Measurements from ENCODE around the gene VRK2.

Gene VRK2

DNA sequence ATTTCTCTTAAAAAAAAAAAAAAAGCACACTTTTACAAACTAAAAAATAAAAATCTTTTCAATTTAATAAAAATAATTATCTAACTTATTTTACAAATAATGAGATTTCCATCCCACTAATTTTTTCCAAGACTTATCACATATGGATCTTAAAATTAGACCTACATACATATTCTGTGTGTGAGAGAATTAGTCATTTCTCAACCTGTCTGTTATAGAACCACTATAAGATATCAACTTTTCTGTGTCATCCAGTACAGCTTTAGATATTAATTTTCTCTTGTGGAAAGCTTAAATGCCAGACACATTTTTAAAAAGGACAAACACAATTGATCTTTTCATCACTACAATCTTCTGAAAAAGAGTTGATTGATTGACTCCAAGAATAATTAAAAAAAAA lies 156.4 kb downstream of the VRK2 start:
- no peak for DNase-seq
- in situ Hi-C loops (cut with MboI; ENCODE audit: low pct_unique_long_range_greater_than_20kb, low sequenced_read_pairs) = no loop called here

DNA sequence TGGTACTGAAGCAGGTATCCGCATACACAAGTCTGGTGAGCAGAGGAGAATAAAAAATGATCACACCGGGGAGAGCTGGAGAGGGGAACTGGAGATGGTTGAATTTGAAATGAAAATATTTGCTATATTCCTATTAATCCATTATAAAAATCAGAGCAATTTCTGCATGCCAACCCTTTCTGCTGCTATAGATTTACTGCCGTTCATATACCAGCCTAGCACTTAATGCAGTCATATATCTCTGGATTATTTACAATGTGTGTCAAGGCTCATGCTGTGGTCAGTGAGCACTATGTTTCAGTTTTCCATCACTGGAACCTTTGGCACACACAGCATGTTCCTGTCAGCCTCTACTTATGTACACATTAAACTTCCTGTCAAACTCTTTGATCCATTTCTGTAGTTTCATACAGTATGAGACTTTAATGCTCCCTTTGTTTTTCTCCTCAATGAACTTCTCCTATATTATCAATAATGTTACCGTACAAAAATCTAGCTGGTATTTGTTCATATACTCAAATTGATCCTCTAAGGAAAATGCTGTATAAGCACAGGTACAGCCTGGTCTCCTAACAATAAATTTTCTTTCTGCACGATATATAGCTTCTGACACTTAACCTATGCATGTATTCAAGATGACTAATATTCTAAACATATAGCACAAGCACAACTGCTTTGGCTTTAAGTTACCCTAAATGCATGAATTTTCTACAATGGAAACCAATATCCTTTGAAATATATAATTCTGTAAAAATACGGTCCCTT lies 157.8 kb downstream of the VRK2 start:
- DNase-seq = no peak
- in situ Hi-C loops (cut with MboI; ENCODE audit: low pct_unique_long_range_greater_than_20kb, low sequenced_read_pairs) = no loop called here

DNA sequence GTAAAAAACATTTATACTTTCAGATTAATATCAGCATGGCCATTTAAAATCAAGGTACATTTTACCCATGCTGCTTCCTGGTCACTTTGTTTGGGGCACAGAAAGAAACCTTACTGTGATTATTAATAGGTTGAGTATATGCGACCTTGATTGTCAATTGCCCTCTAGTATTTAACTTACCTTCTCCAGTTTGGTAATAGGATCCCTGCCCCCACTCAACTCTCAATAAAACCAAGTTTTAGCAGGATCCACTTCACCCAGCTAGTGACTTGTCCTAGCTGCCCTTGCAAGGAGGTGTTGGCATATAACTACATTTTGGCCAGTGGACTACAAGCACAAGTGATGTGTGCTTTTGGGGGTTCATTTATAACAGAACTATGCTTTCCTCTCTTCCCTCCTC lies 160.2 kb downstream of the VRK2 start:
- no peak for DNase-seq
- in situ Hi-C loops (cut with MboI; ENCODE audit: low pct_unique_long_range_greater_than_20kb, low sequenced_read_pairs) = no loop called here

DNA sequence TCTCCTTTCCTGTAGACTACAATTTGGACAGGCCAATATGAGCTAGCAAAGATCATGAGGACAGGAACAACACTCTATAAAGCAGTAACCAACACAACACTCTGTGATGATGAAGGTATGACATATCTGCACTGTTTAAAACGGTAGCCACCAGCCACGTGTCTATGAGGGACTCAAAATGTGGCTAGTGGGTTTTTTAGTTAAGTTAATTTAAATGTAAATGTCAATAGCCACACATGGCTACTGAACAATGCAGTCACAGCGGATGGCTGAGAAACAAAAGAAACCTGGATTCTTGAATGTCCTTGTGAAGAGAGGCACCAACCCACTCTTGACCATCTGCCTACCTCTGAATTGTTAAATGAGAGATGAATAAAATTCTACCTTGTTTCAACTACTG lies 160.6 kb downstream of the VRK2 start:
- no peak for DNase-seq
- in situ Hi-C loops (cut with MboI; ENCODE audit: low pct_unique_long_range_greater_than_20kb, low sequenced_read_pairs) = no loop called here
